Pons (tissue), 1 donor: ENCODE data around the gene CINP.
A peak's percentile ranks its signal among the peaks of the same experiment; 100 is the strongest.
"Not testable (repeated sequence)": the region's sequence is repeated elsewhere in the genome, so short reads cannot be mapped to it uniquely, and the experiment has no call there.

Experiments used
- DNase-seq: peaks from one replicate; pipeline ENCODE4 v3.0.0-alpha.2; 2016; ENCODE audit warnings: low spot score

CINP gene

GRCh38 chr14:102353126-102353619 is 9.5 kb downstream of the CINP start:
- no peak for DNase-seq

DNA sequence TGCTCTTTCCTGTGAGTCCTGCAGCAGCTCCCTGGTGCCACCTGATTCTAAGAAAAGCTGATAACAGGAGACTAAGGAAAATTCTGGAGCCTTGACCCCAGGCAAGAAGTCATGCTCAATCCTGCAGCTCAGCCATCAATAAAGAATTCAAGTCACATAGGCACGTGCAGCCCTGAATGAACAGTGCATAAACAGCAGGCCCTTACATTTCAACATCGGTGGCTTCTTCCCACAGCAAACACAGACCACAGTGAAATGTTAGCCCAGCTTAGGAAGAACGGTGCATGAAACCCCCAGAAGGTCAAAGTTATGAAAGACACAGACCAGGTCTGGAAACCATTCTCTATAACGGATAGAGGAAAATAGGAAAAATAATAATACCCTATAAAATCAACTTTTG is 10.5 kb downstream of the CINP start:
- DNase-seq = peak; percentile 58

GRCh38 chr14:102351593-102351992 is 11.1 kb downstream of the CINP start:
- not testable (repeated sequence) for DNase-seq

- no peak for DNase-seq
These were observed 11.7 kb downstream of the CINP start for GRCh38 chr14:102351023-102351422.

- DNase-seq = no peak
These were observed 14.3 kb downstream of the CINP start for GRCh38 chr14:102348376-102348775.

DNA sequence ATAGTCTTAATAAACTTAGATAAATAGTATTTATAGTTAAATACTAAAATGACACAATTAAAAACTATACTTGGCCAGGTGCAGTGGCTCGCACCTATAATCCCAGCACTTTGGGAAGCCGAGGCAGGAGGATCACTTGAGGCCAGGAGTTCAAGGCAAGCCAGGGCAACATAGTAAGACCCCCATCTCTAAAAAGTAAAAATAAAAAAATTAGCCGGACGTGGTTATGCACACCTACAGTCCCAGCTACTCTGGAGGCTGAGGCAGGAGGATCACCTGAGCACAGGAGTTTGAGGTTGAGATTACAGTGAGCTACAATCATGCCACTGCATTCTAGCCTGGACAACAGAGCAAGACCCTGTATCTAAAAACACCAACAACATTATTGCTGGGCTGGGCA is 16.0 kb downstream of the CINP start:
- no peak for DNase-seq

DNA sequence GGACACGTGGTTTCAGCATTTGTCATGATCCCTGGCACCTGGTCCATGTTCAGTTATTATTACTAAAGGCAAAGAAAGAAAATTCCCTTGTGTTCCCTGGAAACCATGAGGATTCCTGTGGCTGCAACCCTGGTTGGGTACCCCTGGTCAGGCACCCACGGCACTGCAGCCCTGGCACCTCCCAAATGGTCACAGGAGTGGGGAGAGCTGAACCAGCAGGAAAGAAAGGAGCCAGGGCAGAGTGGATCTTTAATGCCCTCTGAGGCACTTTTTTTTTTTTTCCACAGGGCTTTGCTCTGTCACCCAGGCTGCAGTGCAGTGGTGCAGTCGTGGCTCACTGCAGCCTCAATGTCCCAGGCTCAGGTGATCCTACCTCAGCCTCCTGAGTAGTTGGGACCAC is 17.5 kb downstream of the CINP start:
- DNase-seq = no peak

DNA sequence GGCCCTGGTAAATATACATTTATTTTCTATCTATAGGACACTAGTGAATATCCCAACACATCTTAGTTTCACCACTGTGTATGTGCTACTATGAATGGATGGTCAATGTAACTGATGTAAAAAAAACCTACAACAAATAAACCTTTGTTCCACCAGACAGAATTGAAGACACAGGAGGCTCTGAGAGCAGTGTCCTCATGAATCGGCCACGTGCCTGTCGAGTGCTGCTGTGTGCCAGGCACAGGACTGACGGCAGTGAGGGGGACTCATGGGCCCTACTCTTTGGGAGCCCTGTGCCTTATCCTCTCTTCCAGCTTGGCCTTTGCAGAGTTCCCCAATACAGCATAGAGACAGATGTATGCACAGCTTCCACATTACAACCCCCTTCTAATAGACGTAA is 18.2 kb downstream of the CINP start:
- peak; percentile 97 for DNase-seq

- DNase-seq = no peak
These were observed 18.6 kb downstream of the CINP start for GRCh38 chr14:102344084-102344483.

DNA sequence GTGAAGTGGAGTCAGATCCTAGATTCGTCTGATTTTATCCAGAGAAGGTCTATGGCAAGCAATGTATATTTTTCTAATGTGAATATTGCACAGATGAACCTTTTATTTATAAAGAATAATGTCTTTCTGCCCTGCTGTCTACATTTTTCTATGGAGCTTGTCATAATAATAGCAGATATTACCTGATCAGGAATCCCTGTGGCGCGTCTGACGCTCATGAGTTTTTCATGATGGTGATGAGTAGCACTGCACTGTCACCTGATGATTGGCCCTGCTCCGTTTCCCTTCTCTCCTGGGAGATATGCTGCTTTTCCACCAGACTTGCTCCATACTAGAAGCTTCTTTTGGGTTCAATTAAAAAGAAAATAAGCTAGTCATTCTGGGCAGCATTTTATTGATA is 20.5 kb downstream of the CINP start:
- DNase-seq = no peak

GRCh38 chr14:102341566-102341965 is 21.1 kb downstream of the CINP start:
- no peak for DNase-seq

DNA sequence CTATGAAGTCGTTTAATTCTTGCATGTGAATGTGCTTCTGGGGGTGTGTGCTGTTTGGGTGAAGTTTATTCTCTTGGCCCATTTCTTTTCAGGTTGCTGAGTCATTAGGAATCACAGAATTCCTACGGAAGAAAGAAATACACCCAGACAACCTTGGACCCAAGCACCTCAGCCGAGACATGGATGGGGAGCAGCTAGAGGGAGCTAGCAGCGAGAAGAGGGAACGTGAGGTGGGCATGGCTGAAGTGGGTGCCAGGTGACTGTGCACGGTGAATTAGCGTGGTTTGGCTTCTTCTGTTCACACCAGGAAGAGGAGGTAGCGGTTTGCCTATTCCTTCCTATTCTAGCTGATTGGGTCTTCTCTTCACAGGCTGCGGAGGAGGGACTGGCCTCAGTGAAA is 24.0 kb downstream of the CINP start:
- DNase-seq = no peak

- DNase-seq = no peak
These were observed 27.5 kb downstream of the CINP start for GRCh38 chr14:102335163-102335562.

- no peak for DNase-seq
These were observed 28.6 kb downstream of the CINP start for GRCh38 chr14:102333795-102334705.

GRCh38 chr14:102333390-102333789 is 29.3 kb downstream of the CINP start:
- no peak for DNase-seq

- DNase-seq = no peak
These were observed 31.9 kb downstream of the CINP start for GRCh38 chr14:102330806-102331205.

GRCh38 chr14:102329381-102329780 is 33.3 kb downstream of the CINP start:
- DNase-seq = not testable (repeated sequence)

DNA sequence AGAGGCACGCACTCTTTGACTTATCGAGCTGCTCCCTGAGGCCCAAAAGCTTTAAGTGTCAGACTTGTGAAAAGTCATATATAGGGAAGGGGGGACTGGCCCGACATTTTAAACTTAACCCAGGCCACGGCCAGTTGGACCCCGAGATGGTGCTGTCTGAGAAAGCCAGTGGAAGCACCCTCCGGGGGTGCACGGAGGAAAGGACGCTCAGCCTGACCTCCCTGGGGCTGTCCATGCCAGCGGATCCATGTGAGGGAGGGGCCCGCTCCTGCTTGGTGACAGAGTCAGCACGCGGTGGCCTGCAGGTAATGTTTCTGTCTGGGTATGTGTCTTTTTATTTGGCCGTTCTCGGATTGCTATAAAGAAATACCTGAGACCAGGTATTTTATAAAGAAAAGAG is 36.1 kb downstream of the CINP start:
- no peak for DNase-seq

- no peak for DNase-seq
These were observed 36.8 kb downstream of the CINP start for GRCh38 chr14:102325791-102326345.

DNA sequence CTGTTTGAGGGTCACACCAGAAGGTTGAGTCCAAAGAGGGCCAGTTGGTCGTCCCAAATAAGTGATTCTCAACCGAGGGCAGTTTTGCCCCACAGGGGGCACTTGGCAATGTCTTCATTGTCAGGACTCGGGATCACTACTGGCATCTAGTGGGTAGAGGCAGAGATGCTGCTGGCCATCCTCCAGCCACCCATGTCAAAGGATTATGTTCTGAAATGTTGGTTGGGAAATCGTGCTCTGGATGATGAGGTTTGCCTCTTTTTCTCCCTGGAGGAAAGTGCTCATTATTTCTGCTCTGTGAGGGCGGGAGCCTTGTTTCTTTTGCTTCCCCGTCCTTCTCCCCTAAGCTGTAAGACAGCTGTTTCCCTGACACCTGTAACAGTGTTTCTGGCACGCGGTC is 39.6 kb downstream of the CINP start:
- DNase-seq = peak; percentile 82

DNA sequence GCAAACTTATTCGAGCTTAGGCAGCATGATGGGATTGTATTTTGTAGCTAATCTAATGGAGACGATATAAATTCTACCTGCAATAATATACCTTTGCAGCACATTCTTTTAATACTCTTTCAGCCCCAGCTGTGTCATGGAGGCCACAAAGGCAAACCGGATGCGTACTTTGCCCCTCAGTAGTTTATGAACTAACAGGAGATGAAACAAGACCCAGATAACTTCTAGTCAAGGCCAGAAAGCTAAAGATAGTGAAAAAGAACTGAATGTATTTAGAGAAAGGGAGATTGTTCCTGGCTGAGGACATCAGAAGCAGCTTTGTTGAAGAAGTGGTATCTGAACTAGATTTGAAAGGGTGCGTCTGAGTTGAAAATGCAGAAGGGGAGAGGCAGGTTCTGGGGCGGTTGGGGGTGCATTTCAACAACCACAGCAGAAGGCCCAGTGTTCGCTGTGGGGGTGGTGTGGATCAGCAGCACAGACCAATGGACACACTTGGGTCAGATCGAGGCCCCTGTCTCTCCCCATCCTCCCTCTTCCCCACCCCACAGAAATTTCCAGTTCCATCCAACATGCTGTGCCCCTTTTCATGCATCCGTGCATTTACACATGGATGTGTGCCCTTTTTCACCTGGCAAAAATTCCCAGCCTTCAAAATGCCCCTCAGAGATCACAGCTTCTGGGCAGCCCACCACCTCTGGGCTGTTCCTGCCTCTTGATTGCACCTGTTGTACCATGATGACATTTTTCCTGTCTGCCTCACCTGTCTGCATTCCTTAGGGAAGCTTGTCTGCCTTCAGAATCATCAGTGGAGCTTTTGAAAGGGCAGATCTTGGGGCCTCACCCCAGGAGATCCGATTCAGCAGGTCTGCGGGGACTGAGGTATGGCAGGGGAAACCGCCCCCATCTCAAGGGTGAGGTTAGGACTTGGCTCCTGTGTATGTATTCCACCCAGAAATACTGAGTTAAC is 41.0 kb downstream of the CINP start:
- DNase-seq = no peak
